Large intestine (tissue), 3 donors: ENCODE data around the gene ARSG. TPM values are rescaled to one million over a fixed set of nuclear protein-coding genes. Genes with fewer than 3 reads are reported as not detected.
A peak's percentile ranks its signal among the peaks of the same experiment; 100 is the strongest.
"Not testable (repeated sequence)": the region's sequence is repeated elsewhere in the genome, so short reads cannot be mapped to it uniquely, and the experiment has no call there.

Source experiments
- DNase-seq, 2 donors: peaks; one replicate each; pipeline versions ENCODE4 v3.0.0 to v3.0.0-alpha.2; 2013
- H3K27ac ChIP-seq: one replicate; pipeline ENCODE4 v1.5.1; 2013; ENCODE audit warnings: low read length
- H3K27me3 ChIP-seq: 2 replicates; pipeline ENCODE4 v1.6.1; 2013; ENCODE audit warnings: low read length; ENCODE audit not compliant: control insufficient read depth, insufficient read depth
- H3K36me3 ChIP-seq: 2 replicates; pipeline ENCODE4 v1.6.1; 2013; ENCODE audit warnings: low read length; ENCODE audit not compliant: control insufficient read depth, insufficient read depth
- H3K4me1 ChIP-seq: one replicate; pipeline ENCODE4 v1.6.1; 2013; ENCODE audit warnings: low read length; ENCODE audit not compliant: control insufficient read depth, insufficient read depth
- H3K4me3 ChIP-seq: one replicate; pipeline ENCODE4 v1.5.1; 2013; ENCODE audit warnings: low read length
- H3K9me3 ChIP-seq: one replicate; pipeline ENCODE4 v1.6.1; 2013; ENCODE audit warnings: mild to moderate bottlenecking, low read depth, low read length, moderate library complexity; ENCODE audit not compliant: control insufficient read depth
- WGBS: methylation state at CpG from one replicate; pipeline ENCODE4 v1.1.5; 2013; ENCODE audit warnings: low lambda C conversion rate; ENCODE audit not compliant: insufficient coverage; 5-methylcytosine and 5-hydroxymethylcytosine counted together
- polyA plus RNA-seq: library from polyadenylated mRNA; unstranded; fragments of 120-200 nt; gene quantifications from one replicate; pipeline ENCODE4 v1.2.1, GENCODE V29; 2013

The ARSG gene
- polyA plus RNA-seq, 1 donor, result 1.3 TPM

- Histone ChIP-seq H3K27ac (no peak overlapping the region), H3K4me1 (no peaks in the 10 kb centered on the region), H3K4me3 (no peak overlapping the region), H3K36me3 (no peaks in the 10 kb centered on the region), H3K27me3 (no peaks in the 10 kb centered on the region), H3K9me3 (no peaks in the 10 kb centered on the region)
- DNase-seq, result no peak
- WGBS, result no CpG with 5 or more reads among the region's 5 CpGs
Observed at GRCh38 chr17:68368387-68368786, 77.1 kb downstream of the ARSG start.

- Histone ChIP-seq H3K27ac (no peak overlapping the region), H3K36me3 (no peaks in the 10 kb centered on the region), H3K9me3 (no peaks in the 10 kb centered on the region), H3K27me3 (no peaks in the 10 kb centered on the region), H3K4me3 (no peak overlapping the region), H3K4me1 (peaks cover 5% of the 10 kb centered on the region)
- no CpG with 5 or more reads among the region's 8 CpGs for WGBS
- no peak for DNase-seq
Observed at GRCh38 chr17:68375566-68375965, 84.3 kb downstream of the ARSG start.

- H3K9me3 ChIP-seq, DNase-seq, H3K27me3 ChIP-seq, H3K4me3 ChIP-seq, H3K4me1 ChIP-seq, H3K36me3 ChIP-seq, H3K27ac ChIP-seq: not testable (repeated sequence)
- 100% methylated on average over 1 of the region's 2 CpGs for WGBS
Observed at GRCh38 chr17:68376178-68376577, 84.9 kb downstream of the ARSG start.

- no peaks in the 10 kb centered on the region for H3K36me3 ChIP-seq
- no peaks in the 10 kb centered on the region for H3K27me3 ChIP-seq
- no CpG with 5 or more reads among the region's 8 CpGs for WGBS
- no peak overlapping the region for H3K27ac ChIP-seq
- DNase-seq, result no peak
- H3K4me3 ChIP-seq, result no peak overlapping the region
- peaks cover 5% of the 10 kb centered on the region for H3K4me1 ChIP-seq
- no peaks in the 10 kb centered on the region for H3K9me3 ChIP-seq
Observed at GRCh38 chr17:68377771-68378267, 86.5 kb downstream of the ARSG start.

- Histone ChIP-seq H3K4me3 (no peak overlapping the region), H3K9me3 (no peaks in the 10 kb centered on the region), H3K4me1 (peaks cover 5% of the 10 kb centered on the region), H3K27ac (no peak overlapping the region), H3K36me3 (no peaks in the 10 kb centered on the region), H3K27me3 (no peaks in the 10 kb centered on the region)
- DNase-seq, result peak in 1 of 2 donors; percentile 42
- no CpG with 5 or more reads among the region's 21 CpGs for WGBS
Observed at GRCh38 chr17:68378268-68379176, 87.2 kb downstream of the ARSG start.

GRCh38 chr17:68379177-68379510 lies 87.8 kb downstream of the ARSG start:
- no CpG with 5 or more reads among the region's 3 CpGs for WGBS
- Histone ChIP-seq H3K36me3 (no peaks in the 10 kb centered on the region), H3K9me3 (no peaks in the 10 kb centered on the region), H3K4me1 (peaks cover 5% of the 10 kb centered on the region), H3K4me3 (no peak overlapping the region), H3K27me3 (no peaks in the 10 kb centered on the region), H3K27ac (no peak overlapping the region)
- no peak for DNase-seq

GRCh38 chr17:68379692-68380677 lies 88.7 kb downstream of the ARSG start:
- H3K36me3 ChIP-seq, result no peaks in the 10 kb centered on the region
- DNase-seq, result no peak
- H3K27me3 ChIP-seq, result no peaks in the 10 kb centered on the region
- 97% methylated on average over 5 of the region's 11 CpGs for WGBS
- H3K4me1 ChIP-seq, result peaks cover 5% of the 10 kb centered on the region
- no peak overlapping the region for H3K4me3 ChIP-seq
- H3K27ac ChIP-seq, result no peak overlapping the region
- H3K9me3 ChIP-seq, result no peaks in the 10 kb centered on the region

- Histone ChIP-seq H3K4me3 (no peak overlapping the region), H3K36me3 (no peaks in the 10 kb centered on the region), H3K4me1 (peaks cover 5% of the 10 kb centered on the region), H3K9me3 (no peaks in the 10 kb centered on the region), H3K27ac (no peak overlapping the region), H3K27me3 (no peaks in the 10 kb centered on the region)
- WGBS, result no CpG with 5 or more reads among the region's 15 CpGs
- no peak for DNase-seq
Observed at GRCh38 chr17:68381076-68381900, 90.0 kb downstream of the ARSG start.

GRCh38 chr17:68382582-68383085 lies 91.3 kb downstream of the ARSG start:
- no peak overlapping the region for H3K27ac ChIP-seq
- no peaks in the 10 kb centered on the region for H3K27me3 ChIP-seq
- H3K4me1 ChIP-seq, result peaks cover 5% of the 10 kb centered on the region
- no peaks in the 10 kb centered on the region for H3K9me3 ChIP-seq
- no peak for DNase-seq
- H3K36me3 ChIP-seq, result no peaks in the 10 kb centered on the region
- no CpG with 5 or more reads among the region's 3 CpGs for WGBS
- no peak overlapping the region for H3K4me3 ChIP-seq
